Measurements from ENCODE around the gene PHF8.

PHF8 gene

GRCh38 chrX:54029529-54030143, 14.6 kb downstream of the PHF8 start:
- H3K4me3 ChIP-seq (ENCODE audit: low read length) = no peak overlapping the region
- no peak for TF ChIP-seq CTCF (conservative IDR thresholded peaks at IDR 0.05; ENCODE audit: low read length)
- no peak for DNase-seq (ENCODE audit: low read depth)

DNA sequence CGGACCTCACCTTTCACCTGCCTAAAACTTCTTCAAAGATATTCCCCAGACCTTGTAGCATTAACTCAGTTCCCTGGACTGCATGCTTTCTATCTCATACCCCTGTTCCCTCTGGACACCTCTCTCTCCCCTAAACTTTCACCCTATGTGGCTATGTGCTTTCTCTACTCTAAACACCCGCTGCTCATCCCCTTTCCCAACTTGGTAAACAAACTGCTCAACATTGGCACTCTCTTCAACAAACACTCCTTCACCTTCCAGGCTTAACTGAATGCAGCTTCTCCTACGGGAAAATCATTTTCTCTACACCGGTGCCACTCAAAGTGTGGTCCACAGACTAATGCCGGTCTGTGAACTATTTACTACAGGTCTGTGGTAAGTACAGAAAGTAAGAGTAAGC, 19.9 kb downstream of the PHF8 start:
- no peak for DNase-seq (ENCODE audit: low read depth)
- no peak overlapping the region for H3K4me3 ChIP-seq (ENCODE audit: low read length)
- no peak for TF ChIP-seq CTCF (conservative IDR thresholded peaks at IDR 0.05; ENCODE audit: low read length)

GRCh38 chrX:54012830-54013500, 31.3 kb downstream of the PHF8 start:
- TF ChIP-seq CTCF (conservative IDR thresholded peaks at IDR 0.05; ENCODE audit: low read length) = no peak
- DNase-seq (ENCODE audit: low read depth) = no peak
- H3K4me3 ChIP-seq (ENCODE audit: low read length) = no peak overlapping the region

DNA sequence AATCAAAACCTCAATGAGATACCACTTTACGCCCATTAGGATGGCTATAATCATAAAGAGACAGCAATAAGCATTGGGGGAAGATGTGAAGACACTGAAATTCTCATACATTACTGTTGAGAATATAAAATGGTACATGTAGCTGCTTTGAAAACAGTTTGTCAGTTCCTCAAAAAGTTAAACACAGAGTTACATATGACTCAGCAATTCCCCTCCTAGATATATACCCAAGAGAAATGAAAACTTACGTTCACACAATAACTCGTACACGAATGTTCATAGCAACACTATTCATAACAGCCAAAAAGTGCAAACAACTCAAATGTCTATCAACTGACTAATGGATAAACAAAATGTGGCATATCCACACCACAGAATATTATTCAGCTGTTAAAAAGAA, 36.6 kb downstream of the PHF8 start:
- TF ChIP-seq CTCF (conservative IDR thresholded peaks at IDR 0.05; ENCODE audit: low read length) = no peak
- DNase-seq (ENCODE audit: low read depth) = no peak
- no peak overlapping the region for H3K4me3 ChIP-seq (ENCODE audit: low read length)

DNA sequence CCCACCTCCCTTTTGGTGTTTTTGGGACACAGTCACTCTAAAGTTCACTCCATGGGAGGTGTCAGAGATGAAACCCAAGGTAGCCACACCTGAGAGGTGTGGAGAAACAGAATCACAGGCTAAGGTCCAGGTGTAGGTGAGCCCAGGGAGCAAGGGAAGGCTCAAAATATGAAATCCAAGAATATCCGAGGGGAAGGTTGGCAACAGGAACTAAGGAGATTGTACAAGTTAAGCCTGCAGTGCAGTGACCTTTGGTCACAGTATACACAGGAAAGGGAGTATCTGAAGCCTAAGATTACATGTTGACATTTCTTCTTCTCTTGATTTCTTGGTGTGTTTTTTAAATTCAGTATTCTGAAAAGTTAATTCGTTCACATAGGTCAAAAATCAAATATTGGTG, 46.5 kb downstream of the PHF8 start:
- no peak for DNase-seq (ENCODE audit: low read depth)
- no peak overlapping the region for H3K4me3 ChIP-seq (ENCODE audit: low read length)
- TF ChIP-seq CTCF (conservative IDR thresholded peaks at IDR 0.05; ENCODE audit: low read length) = no peak

GRCh38 chrX:53992589-53992988, 51.7 kb downstream of the PHF8 start:
- no peak overlapping the region for H3K4me3 ChIP-seq (ENCODE audit: low read length)
- TF ChIP-seq CTCF (conservative IDR thresholded peaks at IDR 0.05; ENCODE audit: low read length) = no peak
- DNase-seq (ENCODE audit: low read depth) = no peak

- H3K4me3 ChIP-seq (ENCODE audit: low read length) = no peak overlapping the region
- TF ChIP-seq CTCF (conservative IDR thresholded peaks at IDR 0.05; ENCODE audit: low read length) = no peak
- no peak for DNase-seq (ENCODE audit: low read depth)
Measured at GRCh38 chrX:53990171-53990570, 54.1 kb downstream of the PHF8 start.
